Measurements from ENCODE around the gene HABP4.

Gene HABP4

GRCh38 chr9:96523374-96523773 lies 73.4 kb downstream of the HABP4 start:
- no peak for TF ChIP-seq CTCF (IDR thresholded peaks at IDR 0.05; ENCODE audit: low read depth, low read length, missing control alignments)
- no peak for DNase-seq (ENCODE audit: low read depth)

GRCh38 chr9:96524045-96524444 lies 74.1 kb downstream of the HABP4 start:
- H3K4me3 ChIP-seq (ENCODE audit: low read depth, low read length): no peak overlapping the region
- no peak for TF ChIP-seq CTCF (IDR thresholded peaks at IDR 0.05; ENCODE audit: low read depth, low read length, missing control alignments)
- DNase-seq (ENCODE audit: low read depth): no peak

More at GRCh38 chr9:96523374-96523773, 73.4 kb downstream of the HABP4 start:
- H3K4me3 ChIP-seq (ENCODE audit: low read depth, low read length): no peak overlapping the region

- TF ChIP-seq CTCF (IDR thresholded peaks at IDR 0.05; ENCODE audit: low read depth, low read length, missing control alignments): no peak
- DNase-seq (ENCODE audit: low read depth): no peak
- no peak overlapping the region for H3K4me3 ChIP-seq (ENCODE audit: low read depth, low read length)
Observed at GRCh38 chr9:96524764-96525163, 74.8 kb downstream of the HABP4 start.

- no peak overlapping the region for H3K4me3 ChIP-seq (ENCODE audit: low read depth, low read length)
- TF ChIP-seq CTCF (IDR thresholded peaks at IDR 0.05; ENCODE audit: low read depth, low read length, missing control alignments): no peak
- DNase-seq (ENCODE audit: low read depth): no peak
Observed at GRCh38 chr9:96532173-96532572, 82.2 kb downstream of the HABP4 start.

GRCh38 chr9:96540106-96540505 lies 90.1 kb downstream of the HABP4 start:
- DNase-seq (ENCODE audit: low read depth): no peak
- TF ChIP-seq CTCF (IDR thresholded peaks at IDR 0.05; ENCODE audit: low read depth, low read length, missing control alignments): no peak

More at GRCh38 chr9:96540106-96540505, 90.1 kb downstream of the HABP4 start:
- H3K4me3 ChIP-seq (ENCODE audit: low read depth, low read length): no peak overlapping the region

Measured in GM12864 (cell line).